SW 1271 (cell line): ENCODE measurements around the gene HES2.
"Not testable (repeated sequence)": the region's sequence is repeated elsewhere in the genome, so short reads cannot be mapped to it uniquely, and the experiment has no call there.

ENCODE experiments used
- DNase-seq, 2 experiments: peaks; one replicate each; lab custom pipeline; 2025; lab: John Stamatoyannopoulos, UW

Gene HES2

DNA sequence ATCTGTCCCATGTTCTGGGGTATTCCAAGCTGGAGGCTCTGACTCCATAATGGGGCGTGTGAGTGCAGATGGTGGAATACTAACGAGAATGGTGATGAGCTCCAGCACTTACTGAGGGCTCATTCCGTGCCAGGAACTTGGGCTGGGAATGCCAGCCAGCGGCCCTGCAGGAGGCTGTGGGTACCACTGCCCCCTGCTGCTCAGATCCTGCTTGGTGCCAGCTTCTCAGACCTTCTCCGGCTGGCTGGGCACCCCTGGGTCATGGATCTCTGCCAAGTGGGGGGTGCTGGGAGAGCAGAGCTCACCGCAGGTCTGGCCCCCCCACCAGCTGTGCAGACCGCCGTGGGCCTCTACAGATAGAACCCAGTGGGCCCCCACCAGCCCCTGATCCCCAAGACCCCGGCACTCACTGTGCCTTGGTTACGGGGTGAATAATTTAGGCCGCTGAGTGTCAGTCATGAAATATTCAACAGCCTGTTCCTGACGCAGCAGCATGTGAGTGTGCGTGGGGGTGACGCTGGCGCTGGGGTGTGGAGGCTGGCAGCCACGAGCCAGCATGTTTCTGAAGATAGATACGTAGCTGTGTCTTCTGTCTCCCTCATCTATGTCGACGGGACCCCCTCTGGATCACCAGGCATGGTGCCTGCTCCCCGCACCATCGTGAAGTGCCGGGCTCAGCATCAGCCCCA is 17.4 kb upstream of the HES2 start:
- not testable (repeated sequence) for DNase-seq

DNA sequence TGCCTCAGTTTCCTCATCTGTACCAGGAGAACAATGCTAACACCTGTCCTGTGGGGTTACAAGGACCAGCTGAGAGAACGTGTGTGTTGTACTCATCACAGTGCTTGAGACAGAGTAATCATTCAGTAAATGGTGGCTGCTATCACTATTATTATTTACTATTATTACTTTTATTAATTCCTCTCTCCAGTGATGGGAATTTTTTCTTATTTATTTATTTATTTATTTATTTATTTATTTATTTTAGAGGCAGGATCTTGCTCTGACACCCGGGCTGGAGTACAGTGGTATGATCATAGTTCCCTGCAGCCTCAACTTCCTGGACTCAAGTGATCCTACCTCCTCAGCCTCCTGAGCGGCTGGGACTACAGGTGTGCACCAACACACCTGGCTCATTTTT is 16.6 kb upstream of the HES2 start:
- DNase-seq, result not testable (repeated sequence)

DNA sequence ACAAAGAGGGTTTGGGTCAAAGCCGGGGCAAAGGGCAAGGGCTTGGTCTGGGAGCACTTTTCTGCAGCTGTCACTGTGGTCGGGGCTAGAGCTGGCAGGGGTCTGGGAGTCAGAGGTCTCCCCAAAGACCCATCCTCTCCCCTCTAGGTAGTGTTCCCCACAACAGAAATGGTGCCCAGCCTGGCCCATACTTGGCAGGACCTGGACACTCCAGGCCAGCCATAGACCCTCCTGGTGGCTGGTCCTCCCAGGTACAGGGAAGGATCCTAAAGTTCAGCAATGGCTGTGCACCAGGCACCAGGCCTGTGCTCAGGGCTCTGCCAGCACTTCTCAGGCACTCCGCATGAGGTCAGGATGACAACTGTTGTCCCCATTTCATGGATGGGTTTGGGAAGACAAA is 15.8 kb upstream of the HES2 start:
- DNase-seq, result no peak

DNA sequence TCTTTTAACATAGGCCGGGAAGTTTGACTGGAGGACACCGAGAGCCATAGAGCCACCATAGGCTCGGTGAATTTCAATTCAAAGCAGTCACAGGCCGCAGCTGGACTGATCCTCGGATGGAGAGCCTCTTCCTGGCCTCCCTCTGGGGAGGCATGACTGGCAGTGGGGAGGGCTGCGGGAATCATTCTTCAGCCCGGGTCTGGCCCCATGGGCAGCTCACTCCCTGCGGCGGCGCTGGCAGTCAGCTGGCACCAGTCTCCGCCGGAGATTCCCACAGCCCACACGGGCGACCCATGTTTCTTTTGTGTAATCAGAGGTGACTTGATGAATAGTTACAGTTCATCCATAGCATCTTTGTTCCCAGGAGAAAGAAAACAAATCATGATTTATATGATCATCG is 15.4 kb upstream of the HES2 start:
- no peak for DNase-seq

DNA sequence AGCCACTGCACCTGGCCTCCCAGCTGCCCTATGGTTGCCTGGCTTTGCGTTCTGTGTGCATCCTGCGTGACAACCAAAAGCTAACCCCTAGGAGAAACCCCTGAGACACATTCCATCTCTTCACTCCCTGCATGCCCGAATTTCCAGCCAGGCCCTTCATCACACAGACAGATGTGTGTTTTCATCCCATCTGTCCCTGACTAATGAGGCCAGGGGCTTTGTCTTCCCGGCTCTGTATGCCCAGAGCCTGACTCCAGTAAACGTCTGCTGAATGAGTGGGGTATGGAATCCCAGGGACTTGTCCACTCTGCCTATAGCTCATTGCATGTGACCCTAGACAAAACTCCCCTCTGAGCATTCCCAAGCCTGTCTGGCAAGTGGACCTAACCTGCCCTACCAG is 14.5 kb upstream of the HES2 start:
- DNase-seq, result no peak

DNA sequence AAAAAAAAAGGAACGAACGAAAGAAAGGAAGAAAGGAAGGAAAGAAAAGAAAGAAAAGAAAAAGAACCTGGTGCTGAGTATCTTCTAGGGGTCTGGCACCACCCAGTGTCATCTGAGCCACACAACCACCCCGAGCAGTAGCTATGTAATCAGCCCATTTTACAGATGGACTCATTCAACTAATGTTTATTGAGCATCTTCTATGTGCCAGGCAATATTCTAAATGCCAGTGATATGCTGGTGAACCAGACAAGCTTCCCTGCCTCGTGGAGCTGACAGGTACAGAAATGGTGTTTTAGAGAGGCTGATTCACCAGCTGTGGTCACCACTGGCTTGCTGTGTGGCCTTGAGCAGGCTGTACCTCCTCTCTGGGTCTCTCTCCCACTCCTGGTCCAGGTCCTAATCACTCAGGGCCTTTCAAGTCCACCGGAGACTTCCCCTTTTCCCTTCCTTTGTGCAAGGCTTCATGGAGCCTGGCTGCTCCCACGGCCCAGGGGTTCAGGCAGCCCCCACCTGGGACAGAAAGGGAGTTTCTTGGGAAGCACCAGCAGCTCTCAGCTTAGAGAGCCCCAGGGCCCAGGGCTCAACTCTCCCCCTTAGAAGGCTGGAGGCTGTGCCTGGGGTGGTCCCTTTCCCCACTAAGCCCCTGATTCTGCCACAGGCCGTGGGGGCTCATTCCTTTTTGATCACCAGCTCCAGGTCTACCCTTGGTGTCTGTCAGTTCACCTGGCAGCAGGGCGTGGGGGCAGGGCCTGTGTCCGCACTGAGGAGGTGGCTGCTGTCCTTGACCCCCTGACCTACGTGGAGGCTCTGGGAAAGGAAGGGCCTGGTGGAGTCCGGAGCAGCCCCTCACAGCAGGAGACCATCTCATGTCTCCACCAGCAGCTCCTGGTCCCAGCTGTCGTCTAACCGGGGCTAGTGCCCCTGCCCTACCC is 12.2 kb upstream of the HES2 start:
- DNase-seq, result not testable (repeated sequence)

DNA sequence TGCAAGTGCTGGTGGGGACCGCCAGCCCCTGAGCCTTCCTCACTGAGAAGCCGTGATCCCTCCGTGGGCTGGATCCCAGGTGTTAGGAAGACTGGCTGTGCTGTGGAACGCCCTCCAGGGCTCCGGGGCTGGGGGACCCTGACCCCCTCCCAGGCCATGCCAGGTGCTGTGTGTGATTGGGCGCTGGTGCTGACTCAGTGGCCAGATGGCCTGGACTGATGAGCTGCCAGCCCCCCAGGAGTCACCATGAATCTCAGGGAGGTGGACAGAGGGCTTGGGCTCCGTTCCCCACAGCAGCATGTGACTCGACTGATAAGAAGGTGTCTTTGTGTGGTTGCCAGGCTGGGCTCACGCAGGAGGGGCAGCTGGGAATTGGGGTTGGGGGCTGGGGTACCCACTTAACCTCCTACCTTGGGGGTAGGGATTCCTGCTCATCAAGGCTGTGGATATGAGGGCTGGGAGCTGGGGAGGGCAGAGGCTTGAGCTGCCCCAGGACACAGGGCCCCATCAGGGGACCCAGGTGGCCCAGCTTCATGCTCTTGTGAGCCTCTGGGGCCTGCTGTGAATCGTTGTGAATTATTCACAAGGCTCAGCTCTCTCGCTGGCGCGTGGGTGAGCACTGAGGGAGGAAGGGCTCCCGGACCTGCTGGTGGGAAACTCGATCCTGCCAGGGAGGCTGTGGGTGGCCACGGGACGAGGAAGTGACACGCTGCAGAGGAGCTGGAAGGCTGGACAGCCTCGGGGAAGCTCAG is 10.1 kb upstream of the HES2 start:
- not testable (repeated sequence) for DNase-seq

DNA sequence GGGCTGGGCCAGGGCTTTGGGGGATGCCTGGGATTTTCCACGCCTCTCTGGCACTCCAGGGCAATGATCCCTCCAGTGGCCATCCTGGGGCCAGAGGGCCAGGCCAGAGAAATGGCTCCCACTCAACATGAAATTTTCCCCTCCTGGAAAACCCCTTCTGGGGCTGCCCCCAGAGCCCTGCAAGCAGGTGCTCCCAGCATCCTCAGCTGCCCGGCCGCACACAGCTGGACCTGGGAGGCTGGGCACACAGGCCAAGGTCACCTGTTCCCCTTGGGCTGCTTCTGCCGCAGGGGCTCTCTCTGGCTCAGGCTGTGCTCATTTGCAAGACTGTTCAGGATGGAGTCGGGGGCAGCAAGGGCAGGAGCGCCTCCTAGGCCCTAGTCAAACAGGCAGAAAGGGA is 8.7 kb upstream of the HES2 start:
- DNase-seq, result not testable (repeated sequence)

DNA sequence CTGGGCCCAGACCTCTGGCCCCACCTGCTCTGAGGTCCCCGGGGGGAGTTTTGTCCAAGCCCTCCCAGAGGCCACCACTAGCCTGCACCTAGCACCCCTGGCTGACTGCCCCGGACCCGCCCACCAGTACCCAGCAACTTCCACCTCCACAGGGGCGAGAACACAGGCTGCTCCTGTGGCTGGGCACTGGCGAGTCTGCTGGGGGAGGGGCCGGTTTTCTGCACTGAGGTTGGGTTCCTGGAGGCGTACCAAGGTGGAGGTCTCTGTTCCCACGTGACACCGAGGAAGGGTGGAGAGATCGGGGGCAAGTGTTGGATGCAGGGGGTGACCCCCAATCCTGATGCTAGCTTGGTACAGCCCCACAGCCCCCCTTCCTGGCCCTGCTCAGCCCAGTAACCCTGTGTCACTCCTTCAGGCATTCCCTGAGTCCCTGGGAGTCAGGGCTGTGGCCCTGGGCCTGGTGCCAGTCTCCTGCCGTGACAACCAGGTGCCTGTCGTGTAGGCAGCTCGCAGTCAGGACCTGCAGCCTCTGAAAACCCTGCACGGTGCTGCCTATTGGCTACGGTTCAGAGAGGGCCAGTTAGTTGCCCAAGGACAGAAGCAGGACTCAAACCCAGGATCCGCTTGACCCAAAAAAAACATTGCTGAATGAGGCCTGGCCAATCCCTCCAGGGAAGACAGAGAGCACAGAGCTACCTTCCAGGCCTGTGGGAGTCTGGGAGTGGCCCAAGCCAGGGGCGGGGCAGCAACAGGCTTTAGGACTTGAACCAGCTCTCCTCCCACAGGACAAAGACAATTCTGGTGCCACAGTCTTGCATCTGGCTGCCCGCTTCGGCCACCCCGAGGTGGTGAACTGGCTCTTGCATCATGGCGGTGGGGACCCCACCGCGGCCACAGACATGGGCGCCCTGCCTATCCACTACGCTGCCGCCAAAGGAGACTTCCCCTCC is 8.0 kb upstream of the HES2 start:
- no peak for DNase-seq

DNA sequence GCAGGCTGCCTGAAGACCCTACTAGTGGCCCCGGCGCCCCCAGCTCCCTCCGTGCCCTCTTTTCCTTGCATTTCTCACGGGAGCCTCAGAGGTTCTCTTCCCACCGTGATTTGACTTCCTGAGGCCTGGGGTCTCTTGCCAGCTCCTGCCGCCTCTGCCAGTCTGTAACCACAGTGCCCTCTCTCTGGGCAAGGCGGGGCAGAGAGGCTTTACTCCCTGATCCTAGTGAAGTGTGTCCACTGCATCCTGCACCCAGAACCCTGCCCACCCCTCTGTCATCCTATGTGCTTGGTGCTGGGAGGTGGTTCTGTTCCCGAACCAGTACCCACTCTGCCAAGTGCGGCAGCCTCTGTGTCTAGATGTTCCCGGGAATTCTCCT is 7.2 kb upstream of the HES2 start:
- DNase-seq, result no peak

DNA sequence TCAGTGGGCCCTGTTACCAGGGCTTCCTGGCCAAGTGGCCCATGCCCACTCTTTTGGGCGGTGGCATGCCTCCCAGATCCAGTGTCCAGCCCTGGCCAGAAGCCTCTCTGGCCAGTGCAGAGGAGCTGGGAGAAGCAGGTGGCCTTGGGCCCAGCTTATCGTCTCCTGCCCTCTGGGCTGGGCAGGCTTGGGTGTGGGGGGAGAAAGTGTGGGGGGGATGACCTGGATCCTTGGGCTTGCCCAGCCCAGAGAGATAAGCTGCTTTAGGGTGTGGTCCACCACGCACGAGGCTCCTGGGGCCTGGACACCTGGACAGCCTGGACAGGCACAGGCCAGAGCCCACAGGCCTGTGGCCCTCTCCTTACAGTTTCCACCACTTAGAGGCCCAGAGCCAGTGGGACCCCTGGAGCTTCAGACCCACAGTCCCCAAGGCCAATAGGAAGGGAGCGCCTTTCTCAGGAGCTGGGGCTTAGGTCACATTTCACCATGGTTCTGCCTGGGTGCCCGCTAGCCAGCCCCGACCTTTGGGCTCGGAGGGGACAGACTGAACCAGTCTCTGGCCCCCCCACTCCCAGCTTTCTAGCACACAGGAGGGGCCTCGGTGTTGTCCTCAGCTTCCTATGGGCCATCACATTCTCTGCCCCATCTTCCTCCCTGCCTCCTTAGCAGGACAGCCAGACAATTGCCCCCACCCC is 6.7 kb upstream of the HES2 start:
- DNase-seq, result no peak

DNA sequence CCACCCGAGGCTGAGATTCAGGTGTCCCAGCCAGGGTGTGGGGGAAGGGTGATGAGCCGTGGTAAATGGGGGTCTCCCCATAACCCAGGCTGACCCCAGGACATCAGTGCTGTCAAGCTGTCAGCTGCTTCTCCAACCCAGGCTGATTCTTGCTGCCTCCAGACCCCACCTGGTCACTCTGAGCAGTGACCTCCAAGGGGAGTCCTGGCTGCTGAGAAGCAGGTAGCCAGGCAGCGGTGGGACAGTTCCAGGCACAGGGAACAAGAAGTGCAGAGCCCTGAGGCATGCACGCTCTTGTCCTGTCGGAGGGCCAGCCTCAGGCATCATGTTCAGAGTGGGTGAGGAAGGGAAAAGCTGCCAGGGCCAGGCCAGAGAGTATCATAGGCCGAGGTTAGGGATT is 5.9 kb upstream of the HES2 start:
- no peak for DNase-seq

DNA sequence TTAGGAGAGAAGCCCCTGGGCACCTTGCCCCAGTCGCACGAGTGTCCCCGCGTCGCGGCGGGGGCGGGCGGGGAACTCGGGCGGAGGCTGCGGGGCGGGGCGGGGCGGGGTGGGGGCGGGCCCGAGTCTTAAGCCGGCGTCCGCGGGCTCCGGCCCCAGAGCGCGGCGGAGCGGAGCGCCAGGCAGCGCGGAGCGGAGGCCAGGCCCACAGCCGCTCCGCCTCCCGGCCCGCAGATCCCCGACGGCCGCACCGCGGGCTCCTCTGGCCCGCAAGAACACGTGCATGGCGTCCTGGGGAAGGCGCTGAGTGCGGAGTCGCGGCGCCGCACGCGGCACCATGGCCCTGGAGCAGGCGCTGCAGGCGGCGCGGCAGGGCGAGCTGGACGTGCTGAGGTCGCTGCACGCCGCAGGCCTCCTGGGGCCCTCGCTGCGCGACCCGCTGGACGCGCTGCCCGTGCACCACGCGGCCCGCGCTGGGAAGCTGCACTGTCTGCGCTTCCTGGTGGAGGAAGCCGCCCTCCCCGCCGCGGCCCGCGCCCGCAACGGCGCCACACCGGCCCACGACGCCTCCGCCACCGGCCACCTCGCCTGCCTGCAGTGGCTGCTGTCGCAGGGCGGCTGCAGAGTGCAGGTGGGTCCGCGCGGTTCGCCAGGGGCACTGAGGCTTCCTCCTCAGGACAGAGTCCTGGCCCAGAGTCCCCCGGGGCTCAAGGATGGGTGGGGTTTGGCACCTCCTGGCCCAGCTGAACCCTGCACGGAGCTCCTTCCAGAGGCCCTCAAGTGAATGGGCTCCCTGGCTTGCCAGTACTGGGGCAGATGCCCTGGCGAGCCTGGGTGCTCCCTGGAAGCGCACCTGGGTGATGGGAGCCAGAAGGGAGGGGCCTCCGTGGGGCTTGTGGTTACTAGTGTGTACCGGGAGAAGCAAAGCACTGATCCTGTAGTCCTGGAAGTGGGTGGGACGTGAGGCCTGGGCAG is 5.2 kb upstream of the HES2 start, which contains the start of gene ESPN:
ESPN (plus strand) TSS at position 158 of the 975 bp plus-strand sequence; CDS start at position 338, 180 bp downstream.
- no peak for DNase-seq

DNA sequence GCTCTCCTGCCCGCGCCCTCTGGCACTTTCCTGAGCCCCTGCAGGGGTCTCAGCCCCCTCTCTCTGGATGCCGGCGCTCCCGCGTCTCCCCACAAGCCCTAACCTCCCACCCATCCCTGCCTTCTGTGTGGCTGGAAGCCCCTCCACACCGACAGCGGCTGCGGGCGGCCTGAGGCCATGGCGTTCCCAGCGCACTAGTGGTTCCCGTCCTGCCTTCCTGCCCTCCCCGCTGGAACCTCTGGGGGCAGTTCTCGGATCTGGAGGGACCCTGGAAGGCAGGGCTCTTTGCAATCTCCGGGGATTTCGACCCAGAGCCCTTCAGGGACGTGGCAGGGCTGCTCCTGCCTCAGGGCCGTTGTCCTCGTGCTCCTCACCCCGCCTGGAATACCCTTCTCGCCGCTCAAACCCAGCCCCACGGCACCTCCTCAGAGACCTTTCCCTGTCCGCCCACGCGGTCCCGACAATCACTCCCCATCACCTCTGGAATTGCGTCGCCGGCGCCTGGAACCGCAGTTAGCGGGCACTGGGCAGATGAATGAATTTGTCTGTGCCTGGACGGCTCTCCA is 4.4 kb upstream of the HES2 start:
- DNase-seq, result no peak

DNA sequence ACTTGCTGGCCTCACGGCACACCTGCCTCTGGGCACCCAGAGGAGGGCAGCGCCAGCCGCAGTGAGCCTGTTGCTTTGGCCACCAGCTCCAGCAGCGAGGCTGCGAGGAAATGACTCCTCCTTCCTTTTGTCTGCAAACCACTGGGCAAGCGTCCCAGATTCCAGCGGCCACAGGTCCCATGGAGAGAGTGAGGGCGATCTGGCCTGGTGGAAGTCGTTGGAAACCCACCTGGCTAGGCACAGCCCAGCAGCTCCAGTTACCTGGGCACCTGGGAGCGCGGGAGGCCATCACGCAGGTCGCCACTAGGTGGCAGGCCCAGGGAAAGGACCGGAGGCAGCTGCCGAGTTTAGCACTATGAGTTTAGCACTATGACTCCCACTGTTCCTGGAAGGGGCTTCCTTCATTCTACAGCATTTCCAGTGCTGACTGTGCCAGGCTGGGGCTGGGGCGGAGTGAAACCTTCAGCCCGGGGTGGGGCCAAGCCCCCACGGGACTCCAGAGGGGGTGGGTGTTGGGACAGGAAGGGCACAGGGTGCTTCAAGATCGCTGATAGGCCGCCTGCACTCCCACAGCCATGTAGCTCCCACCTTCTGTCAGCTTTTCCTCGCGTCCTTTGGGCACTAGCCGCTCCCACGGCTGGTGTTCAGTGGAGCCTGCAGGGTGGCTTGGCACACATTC is 3.7 kb upstream of the HES2 start:
- no peak for DNase-seq

DNA sequence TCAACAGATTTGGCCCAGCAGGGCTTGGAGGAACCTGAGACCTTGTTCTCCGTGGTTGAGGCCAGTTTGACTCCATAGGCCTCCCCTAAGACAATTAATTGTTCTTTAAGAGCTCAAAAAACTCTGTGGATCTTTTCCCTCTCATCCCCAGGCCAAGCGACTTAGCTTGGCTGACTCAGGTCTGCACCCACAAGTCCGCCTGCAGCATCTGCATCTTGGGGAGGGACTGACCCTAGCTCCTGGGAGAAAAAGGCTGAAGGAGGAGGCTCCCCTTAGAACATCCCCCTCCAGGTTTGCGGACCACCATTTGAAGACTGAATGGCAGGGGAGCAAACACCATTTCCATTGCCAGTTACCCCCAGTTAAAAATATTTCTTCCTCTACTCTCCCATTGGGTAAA is 1.5 kb upstream of the HES2 start:
- no peak for DNase-seq

DNA sequence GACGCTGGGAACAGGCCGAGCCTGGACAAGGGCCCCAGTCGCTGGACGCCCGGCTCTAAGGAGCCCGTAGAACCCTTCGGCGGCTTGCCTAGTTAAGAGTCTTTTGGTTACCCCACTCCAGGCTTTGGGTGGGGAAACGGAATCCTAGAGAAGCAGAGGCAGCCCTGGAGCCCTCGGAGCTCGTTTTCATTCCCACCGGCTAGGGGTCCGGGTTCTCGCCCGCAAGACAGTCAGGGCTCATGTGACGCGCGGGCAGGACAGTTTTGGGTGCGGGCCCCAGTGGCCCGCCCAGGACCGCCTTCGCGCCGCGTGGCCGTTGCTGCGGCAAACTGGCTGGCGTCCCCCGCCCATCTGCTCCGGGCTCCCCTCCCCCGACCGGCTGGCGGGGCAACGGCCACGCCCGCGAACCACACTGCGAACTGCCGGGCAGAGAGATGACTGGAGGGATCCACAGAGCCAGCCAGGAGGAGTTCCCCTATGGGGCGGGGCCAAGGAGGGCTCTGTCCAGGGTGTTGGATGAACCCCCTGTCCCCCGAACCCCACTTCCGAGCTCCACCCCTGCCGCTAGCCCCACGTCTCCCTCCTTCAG is 829 bp upstream of the HES2 start:
- no peak for DNase-seq

DNA sequence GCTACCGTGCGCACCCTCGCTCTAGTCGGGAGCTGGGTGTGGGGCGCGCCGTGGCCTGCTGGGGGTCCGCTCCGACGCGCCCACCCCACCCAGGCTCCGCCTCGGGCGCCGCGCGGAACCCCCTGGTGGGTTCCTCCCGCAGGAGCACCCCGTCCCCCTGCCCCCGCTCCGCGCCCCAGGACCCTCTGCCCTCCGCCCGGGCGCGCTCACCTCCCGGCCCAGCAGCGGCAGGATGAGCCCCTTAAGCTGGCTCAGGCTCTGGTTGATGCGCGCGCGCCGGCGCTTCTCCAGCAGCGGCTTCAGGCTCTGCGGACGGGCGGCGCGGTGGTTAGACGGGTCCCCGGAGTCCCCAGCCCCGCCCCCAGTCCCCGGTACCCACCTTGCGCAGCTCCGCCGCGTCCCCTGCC is 319 bp downstream of the HES2 start:
- DNase-seq, result no peak
